Posterior vena cava (tissue), 2 donors: ENCODE data around the gene KLF14. TPM values are rescaled to one million over a fixed set of nuclear protein-coding genes. Genes with fewer than 3 reads are reported as not detected.
"Not testable (repeated sequence)": the region's sequence is repeated elsewhere in the genome, so short reads cannot be mapped to it uniquely, and the experiment has no call there.

ENCODE experiments used
- DNase-seq: peaks from one replicate; pipeline ENCODE4 v3.0.0-alpha.2; 2020; ENCODE audit warnings: low spot score
- intact Hi-C, 2 donors: fragments of 100-400 bp; cut with DNase I; formaldehyde crosslinking; loops; one replicate each; pipeline versions ENCODE4 v1.14.1 to v1.14.2; 2022 to 2023
- total RNA-seq, 2 donors: library from RNA; stranded (reverse); fragmentation: NEBNext Ultra II Directional; extraction: Animal tissue kit (Norgen Biotek cat#: 25700); gene quantifications; one replicate each; pipeline ENCODE4 v1.2.1, GENCODE V29; 2021
- donor health status: DM: yes; HTN: yes; CAD: no.
- donor health status: DM: yes; HTN: yes; CAD: no.

The KLF14 gene
- total RNA-seq, 2 donors from 2014 or later, result 0.10 to 0.23 TPM

DNA sequence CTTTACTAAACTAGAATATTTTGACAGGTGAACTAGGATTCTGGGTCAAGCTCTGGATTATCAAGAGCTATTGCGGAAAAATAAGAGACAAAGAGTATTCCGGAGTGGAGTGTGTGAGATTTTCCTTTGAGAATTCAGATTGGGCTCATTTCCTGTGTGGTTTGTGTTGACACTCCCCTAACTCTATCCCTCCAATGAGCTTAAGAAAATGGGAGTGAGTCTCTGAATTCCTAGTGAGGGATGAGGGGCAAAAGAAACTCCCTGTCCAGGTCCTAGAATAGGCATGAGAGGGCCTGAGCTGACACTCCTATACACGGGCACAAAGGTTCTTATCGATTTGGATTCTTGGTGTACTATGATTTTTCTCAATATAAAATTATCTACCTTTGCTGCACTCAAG is 10.2 kb downstream of the KLF14 start:
- DNase-seq, result no peak
- intact Hi-C loops, result no loop called here

DNA sequence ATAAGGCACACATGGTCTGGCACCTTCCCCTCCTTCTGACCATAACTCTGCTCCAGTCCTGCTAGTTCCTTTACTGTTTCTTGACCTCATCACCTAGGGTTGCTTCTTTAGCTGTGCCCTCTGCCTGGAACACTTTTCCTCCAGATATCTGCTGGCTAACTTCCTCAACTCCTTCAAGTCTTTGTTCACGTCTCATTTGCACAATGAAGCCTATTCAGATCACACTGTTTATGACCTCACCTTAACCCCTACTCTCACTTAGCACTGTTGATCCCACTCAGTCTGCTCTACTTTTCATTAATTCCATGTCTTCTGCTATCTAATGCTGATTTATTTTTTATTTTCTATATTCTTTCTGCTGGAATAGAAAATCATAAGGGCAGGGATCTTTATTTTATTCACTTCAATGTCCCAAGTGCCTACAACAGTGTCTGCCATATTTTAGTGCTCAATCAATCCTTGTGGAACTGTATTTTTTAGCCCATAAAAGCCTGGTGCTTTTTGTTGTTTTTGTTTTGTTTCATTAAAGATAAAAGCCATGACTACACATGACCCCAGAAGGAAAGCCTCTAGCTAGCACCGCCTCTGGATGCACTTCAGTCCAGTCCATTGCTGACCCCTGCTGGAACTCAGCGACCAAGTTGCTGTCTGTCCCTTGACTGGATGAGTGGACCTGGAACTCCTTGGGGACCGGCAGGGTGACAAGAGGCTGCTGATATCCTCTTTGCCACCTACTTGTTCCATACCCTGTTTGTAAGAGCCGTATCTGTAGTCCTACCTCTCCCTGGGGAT is 12.3 kb downstream of the KLF14 start:
- DNase-seq, result peak; percentile 87
- intact Hi-C loops, result no loop called here

DNA sequence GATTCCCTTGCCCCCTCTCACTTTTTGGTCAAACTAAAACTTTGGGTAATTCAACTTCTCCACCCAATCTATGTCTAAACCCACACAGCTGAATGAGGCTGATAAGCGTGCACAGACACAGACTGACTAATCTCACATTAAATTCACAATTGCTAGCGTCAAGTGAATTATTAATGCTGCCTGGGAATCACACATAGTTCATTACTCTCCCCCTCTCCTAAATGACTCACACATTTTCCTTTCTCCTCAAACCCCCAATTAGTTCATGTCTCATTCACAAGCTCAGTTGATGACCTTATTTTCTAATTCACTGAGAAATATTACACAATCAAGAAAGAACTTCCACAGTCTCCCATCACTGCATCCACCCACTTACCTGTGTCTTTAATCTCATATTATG is 14.5 kb downstream of the KLF14 start:
- no peak for DNase-seq
- intact Hi-C loops, result no loop called here

DNA sequence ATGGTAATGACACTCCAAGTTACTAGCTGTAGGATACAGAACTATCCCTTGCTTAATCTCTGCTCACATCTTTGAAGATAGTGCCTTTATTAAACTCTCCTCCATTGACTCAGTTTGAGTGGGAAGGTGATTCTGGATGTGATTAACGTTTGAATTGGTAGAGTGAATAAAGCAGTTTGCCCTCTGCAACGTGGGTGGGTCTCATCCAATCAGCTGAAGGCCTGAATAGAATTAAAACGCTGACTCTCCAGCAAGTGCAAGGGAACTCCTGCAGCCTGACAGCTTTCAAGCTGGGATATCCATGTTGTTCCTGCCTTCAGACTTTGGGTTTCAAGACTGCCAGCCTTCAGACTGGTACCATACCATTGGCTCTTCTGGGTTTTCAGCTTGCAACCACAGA is 21.6 kb downstream of the KLF14 start:
- intact Hi-C loops, result no loop called here

DNA sequence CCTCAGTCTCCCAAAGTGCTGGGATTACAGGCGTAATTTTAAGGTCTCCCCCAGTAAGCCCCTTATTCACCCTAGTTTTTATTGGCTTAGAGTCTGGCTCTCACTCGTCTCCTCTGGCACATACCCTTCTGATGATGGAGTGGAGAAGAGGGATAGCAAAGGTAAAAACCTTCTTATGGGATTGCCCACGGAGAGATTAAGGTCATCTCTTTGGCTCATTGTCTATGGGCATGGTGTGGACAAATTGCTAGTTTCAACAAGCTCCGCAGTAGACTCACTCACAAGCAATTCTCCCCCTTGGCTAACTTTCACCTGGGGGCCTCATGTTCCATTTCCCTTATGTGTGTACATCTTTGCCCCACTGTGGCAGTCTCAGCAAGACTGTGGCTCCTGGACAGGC is 25.2 kb downstream of the KLF14 start:
- intact Hi-C loops, result no loop called here
- no peak for DNase-seq

More for the DNA sequence above, 21.6 kb downstream of the KLF14 start:
- DNase-seq, result no peak

DNA sequence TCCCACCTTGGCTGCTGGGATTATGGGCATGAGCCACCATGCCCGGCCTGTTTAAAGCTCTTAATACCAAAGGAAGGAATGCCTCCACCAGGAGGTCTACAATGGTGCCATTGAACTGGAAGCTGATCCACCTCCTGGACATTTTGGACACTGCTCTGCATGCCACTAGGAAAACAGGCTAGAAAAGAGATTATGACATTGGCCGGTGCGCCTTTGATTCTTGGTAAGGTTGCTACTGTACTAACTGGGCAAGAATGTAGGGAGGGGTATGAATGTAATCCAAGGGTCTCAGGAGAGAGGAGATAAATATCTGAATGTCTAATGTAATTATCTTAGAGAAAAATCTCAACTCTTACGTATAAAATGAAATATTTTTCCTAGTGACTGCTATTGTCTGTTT is 26.0 kb downstream of the KLF14 start:
- intact Hi-C loops, result no loop called here
- no peak for DNase-seq

DNA sequence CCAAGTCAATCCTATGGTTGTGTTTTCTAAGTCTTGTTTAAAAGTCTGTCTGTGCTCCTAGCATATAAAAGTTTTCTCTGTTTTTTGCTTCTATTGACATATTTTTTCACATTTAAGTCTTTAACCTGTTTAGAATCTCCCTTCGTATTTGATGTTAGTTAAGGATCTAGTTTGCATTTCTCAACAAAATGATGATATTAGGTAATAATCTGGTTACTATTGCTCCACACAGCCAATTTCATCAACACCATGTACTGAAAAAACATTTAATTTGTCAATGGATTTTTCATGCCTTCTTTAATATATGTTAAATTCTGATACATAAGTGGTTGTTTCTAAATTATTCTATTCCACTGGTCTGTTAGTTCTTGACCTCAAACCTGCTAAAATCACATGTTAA is 30.2 kb downstream of the KLF14 start:
- intact Hi-C loops, result no loop called here
- no peak for DNase-seq

DNA sequence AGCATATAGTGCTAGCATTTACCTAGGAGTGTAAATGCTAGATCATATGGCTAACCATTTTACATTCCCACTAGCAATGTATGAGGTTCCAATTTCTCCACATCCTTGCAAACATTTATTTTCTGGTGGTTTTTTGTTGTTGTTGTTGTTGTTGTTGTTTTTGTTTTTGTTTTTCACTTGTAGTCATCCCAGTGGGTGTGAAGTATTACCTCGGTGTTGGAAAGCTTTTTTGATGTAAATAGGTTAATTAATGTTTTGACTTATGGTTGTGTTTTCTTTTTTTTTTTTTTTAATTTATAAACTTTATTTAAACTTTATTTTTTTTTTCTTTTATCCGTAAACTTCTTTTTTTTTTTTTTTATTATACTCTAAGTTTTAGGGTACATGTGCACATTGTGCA is 32.4 kb downstream of the KLF14 start:
- DNase-seq, result no peak
- intact Hi-C loops, result no loop called here

DNA sequence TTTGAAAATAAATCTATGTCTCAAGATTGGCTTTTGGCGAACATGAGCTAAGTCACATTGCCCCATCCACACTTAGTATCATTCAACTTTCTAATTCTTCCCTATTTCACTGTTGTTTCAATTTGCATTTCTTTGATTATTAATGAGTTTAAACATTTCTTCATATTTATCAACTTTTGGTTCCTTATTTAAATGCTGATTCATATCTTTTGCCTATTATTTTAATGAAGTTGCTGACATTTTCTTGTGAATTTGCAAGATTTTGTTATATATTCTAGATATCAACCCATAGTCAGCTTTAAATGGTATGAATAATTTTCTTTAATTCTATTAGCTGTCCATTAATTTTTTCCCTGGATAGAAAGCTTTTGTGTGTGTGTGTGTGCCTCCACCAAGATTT is 33.2 kb downstream of the KLF14 start:
- no peak for DNase-seq
- intact Hi-C loops, result no loop called here

DNA sequence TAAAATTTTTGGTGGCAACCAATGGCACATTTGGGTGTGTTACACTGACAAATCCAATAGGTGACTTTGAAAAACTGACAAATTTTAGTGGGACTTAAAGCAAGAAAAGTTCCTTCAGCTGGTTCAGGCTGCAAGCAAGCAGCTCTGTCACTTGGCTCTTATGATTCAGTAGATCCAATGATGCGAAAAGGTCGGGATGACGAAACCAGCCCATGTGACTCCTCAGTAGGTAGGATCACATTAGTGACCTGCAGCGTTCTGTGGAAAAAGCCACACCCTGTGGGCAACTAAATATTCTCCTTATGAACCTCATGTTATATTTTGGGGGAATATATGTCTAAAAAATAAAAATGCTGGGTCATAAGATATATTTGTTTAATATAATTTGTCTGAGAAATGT is 34.3 kb downstream of the KLF14 start:
- DNase-seq, result no peak
- intact Hi-C loops, result no loop called here

DNA sequence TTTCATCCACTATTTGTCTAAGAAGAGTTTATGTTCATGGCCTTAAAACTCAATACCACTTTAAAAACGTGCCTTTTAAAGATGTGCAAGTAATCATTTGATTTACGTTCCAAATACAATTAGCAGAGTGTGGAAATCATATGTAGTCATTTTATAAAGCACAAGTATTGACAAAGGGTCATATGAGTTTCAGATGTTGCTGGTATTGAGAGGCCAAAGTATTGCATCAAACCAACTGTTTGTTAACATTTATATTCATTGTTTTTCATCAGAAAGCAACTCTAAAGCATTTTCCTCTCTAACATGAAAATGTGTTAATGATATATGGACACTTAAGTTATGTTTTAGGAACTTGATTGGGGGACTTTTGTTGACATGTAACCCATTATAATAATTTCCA is 36.2 kb downstream of the KLF14 start:
- no peak for DNase-seq
- intact Hi-C loops, result no loop called here

DNA sequence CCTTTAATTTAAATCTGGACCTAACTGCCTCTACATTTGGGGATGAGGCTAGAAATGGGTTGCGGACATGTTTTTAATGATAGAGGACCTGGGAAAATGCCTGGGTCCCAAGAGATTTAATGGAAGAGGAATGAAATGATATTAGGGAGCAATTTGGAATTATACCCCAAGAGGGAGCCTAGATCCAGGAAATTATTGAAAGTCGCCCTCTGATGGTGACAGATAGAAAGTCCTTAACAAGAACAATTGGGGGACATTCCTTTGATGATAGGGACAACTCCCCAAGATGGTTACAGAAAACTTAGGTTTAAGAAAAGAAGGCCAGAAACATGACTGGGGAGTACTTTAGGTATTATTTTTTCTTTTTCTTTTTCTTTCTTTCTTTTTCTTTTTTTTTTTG is 38.2 kb downstream of the KLF14 start:
- DNase-seq, result no peak
- intact Hi-C loops, result no loop called here

DNA sequence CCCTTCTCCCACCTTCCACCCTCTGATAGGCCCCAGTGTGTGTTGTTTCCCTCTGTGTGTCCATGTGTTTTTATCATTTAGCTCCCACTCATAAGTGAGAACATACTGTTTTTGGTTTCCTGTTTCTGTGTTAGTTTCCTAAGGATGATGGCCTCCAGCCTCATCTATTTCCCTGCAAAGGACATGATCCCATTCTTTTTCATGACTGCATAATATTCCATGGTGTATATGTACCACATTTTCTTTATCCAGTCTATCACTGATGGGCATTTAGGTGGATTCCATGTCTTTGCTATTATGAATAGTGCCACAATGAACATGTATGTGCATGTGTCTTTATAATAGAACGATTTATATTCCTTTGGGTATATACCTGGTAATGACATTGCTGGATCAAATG is 41.6 kb downstream of the KLF14 start:
- DNase-seq, intact Hi-C loops: not testable (repeated sequence)

DNA sequence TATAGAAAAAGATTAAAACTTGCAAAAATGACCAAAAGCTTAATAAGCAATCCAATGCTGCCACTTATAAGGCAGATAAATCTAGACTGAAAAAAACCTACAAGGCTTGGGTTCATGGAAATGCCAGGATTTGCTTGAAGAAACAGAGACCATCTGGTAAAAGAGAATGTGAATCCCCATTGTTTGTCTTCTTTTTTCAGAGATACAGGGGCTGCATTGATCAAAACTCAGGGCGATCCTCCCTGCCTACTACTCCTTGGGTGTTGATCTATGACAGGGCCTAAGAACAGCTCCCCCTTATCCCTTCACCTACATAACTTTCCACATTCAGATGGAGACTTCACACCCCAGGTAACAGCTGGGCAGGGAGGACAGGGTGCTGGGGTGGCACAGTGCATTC is 44.3 kb downstream of the KLF14 start:
- DNase-seq, result no peak
- intact Hi-C loops, result no loop called here

DNA sequence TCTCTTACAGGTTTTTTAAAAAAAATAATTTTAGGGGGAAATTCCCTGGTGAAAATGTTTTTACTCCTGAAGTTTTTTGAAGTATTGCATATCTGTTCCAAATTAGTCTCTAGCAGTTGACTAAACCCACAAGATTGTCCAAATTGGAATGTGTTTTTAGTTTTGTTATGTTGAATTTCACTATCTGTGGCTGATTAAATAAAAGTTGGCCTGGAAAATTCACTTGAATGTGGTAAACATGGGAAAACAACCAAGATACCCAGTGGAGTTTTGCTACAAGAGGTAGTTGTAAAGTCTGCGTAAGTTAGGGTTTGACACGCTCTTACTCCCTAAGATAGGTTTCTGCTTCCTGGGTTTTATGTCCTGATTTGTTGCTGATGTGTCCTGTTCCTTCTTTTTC is 51.0 kb downstream of the KLF14 start:
- intact Hi-C loops, result no loop called here
- no peak for DNase-seq

Other genes with a start within 250 kb of the KLF14 start
- 10 to 100 TPM in 1 of 2 donors, 1 to 10 TPM in 1; 6.0 to 19.8 TPM for gene MEST, start 242.1 kb downstream of the KLF14 start, total RNA-seq
- 10 to 100 TPM; 12.2 to 12.4 TPM for gene COPG2, start 65.5 kb downstream of the KLF14 start, total RNA-seq
- not detected for gene TSGA13, start 47.7 kb downstream of the KLF14 start, total RNA-seq